Measurements from ENCODE around the gene GABBR2. TPM values are rescaled to one million over a fixed set of nuclear protein-coding genes. Genes with fewer than 3 reads are reported as not detected.

The GABBR2 gene
- total and polyA plus RNA-seq, 5 experiments from 2014 or later = not detected

Other genes with a start within 250 kb of the GABBR2 start
- 10 to 100 TPM; 14.6 to 18.1 TPM for gene ANKS6, start 87.6 kb upstream of the GABBR2 start, total RNA-seq
- gene ANKS6, start 87.6 kb upstream of the GABBR2 start, polyA plus RNA-seq = 10 to 100 TPM in 1 of 3 donors, 1 to 10 TPM in 2; 6.3 to 12.7 (median 6.4) TPM
- gene GALNT12, start 98.7 kb upstream of the GABBR2 start, total RNA-seq = 1 to 10 TPM; 8.7 to 9.3 TPM
- 1 to 10 TPM; 4.6 to 8.4 (median 8.1) TPM for gene GALNT12, start 98.7 kb upstream of the GABBR2 start, polyA plus RNA-seq
- gene COL15A1, start 235.0 kb upstream of the GABBR2 start, total RNA-seq = not detected
- not detected for gene COL15A1, start 235.0 kb upstream of the GABBR2 start, polyA plus RNA-seq

All from naive thymus-derived CD8-positive, alpha-beta T cell (primary cell).